Stimulated activated naive CD4-positive, alpha-beta T cell (primary cell): ENCODE measurements around the gene DIP2A.
"Not testable (repeated sequence)": the region's sequence is repeated elsewhere in the genome, so short reads cannot be mapped to it uniquely, and the experiment has no call there.

Source experiments
- DNase-seq, 6 experiments: peaks; one replicate each; lab custom pipeline; 2025; lab: John Stamatoyannopoulos, UW

The DIP2A gene

GRCh38 chr21:46555225-46555617 is 96.5 kb downstream of the DIP2A start:
- DNase-seq, result no peak

- DNase-seq, result no peak
Observed at GRCh38 chr21:46555678-46556077, 97.0 kb downstream of the DIP2A start.

GRCh38 chr21:46556802-46557201 is 98.1 kb downstream of the DIP2A start:
- DNase-seq, result no peak

GRCh38 chr21:46557469-46557868 is 98.8 kb downstream of the DIP2A start:
- DNase-seq, result no peak

- no peak for DNase-seq
Observed at GRCh38 chr21:46557919-46558392, 99.3 kb downstream of the DIP2A start.

- peak; percentile 54 to 83 (median 71) for DNase-seq
Observed at GRCh38 chr21:46559291-46559983, 100.7 kb downstream of the DIP2A start.

GRCh38 chr21:46560568-46561444 is 102.1 kb downstream of the DIP2A start:
- peak in 1 of 6 experiments; percentile 11 for DNase-seq

- DNase-seq, result no peak
Observed at GRCh38 chr21:46561445-46562090, 102.9 kb downstream of the DIP2A start.

GRCh38 chr21:46562472-46562871 is 103.8 kb downstream of the DIP2A start:
- no peak for DNase-seq

- DNase-seq, result no peak
Observed at GRCh38 chr21:46562964-46563607, 104.4 kb downstream of the DIP2A start.

- DNase-seq, result no peak
Observed at GRCh38 chr21:46564391-46564790, 105.7 kb downstream of the DIP2A start.

GRCh38 chr21:46567348-46567747 is 108.7 kb downstream of the DIP2A start:
- no peak for DNase-seq

- no peak for DNase-seq
Observed at GRCh38 chr21:46568562-46568961, 109.9 kb downstream of the DIP2A start.

- no peak for DNase-seq
Observed at GRCh38 chr21:46569081-46569480, 110.4 kb downstream of the DIP2A start.

- DNase-seq, result no peak
Observed at GRCh38 chr21:46570119-46570518, 111.4 kb downstream of the DIP2A start.

GRCh38 chr21:46570631-46571030 is 111.9 kb downstream of the DIP2A start:
- no peak for DNase-seq

- DNase-seq, result no peak
Observed at GRCh38 chr21:46572850-46573249, 114.2 kb downstream of the DIP2A start.

GRCh38 chr21:46577786-46578185 is 119.1 kb downstream of the DIP2A start:
- not testable (repeated sequence) for DNase-seq

- DNase-seq, result not testable (repeated sequence)
Observed at GRCh38 chr21:46579394-46579793, 120.7 kb downstream of the DIP2A start.

- DNase-seq, result no peak
Observed at GRCh38 chr21:46581780-46582307, 123.2 kb downstream of the DIP2A start.

GRCh38 chr21:46585191-46585953 is 126.7 kb downstream of the DIP2A start:
- DNase-seq, result no peak
